ENCODE results near the gene SIK2. TPM values are rescaled to one million over a fixed set of nuclear protein-coding genes. Genes with fewer than 3 reads are reported as not detected.

The SIK2 gene
- total and polyA plus RNA-seq, 2 donors (not counting 3 experiments of a cell fraction or from before 2014, with no cell fraction given), result 14.6 to 17.1 TPM

DNA sequence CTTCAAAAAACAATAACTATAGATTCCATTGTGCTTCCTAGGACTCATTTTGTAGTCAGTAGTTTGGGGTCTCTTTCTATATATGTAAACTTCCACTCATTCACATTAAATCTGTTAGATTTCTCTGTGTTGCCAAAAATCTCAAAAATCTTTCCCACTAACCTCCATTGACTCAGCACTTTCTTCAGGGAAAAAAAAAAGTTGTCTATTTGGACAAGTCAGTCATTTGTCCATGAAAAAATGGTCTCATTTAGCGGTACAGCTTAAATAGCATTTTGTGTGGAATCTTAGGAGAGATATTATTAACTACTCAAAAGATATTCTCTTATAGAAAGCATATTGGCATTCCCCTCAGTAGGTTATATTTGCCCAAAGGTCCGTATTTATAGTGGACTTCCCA, 82.0 kb downstream of the SIK2 start:
- CTCF ChIA-PET, result interaction anchor here (1.3 to 3.0 kb wide), 2 partner anchors 10 to 80 kb away, joined by 4 to 11 read pairs; no protein-coding TSS in a partner anchor
- H3K9me3 ChIP-seq (replicated peaks; ENCODE audit: control insufficient read depth, insufficient read depth, low read length), result no peaks in the 10 kb centered on the region
- FAIRE-seq (no peak), DNase-seq (ENCODE audit: low read depth, low spot score) (no peak)
- POLR2A ChIA-PET, result no interaction called here
- H3K36me3 ChIP-seq (ENCODE audit: control insufficient read depth in 2 of 2, extremely low read depth in 1 of 2, insufficient read depth in 2 of 2, low read length in 2 of 2), result no peaks in the 10 kb centered on the region
- TF ChIP-seq, protein P1, sequence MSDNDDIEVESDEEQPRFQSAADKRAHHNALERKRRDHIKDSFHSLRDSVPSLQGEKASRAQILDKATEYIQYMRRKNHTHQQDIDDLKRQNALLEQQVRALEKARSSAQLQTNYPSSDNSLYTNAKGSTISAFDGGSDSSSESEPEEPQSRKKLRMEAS (IDR thresholded peaks at IDR 0.05; ENCODE audit: insufficient read depth, insufficient read length), result no peak
- TF ChIP-seq, protein P2, sequence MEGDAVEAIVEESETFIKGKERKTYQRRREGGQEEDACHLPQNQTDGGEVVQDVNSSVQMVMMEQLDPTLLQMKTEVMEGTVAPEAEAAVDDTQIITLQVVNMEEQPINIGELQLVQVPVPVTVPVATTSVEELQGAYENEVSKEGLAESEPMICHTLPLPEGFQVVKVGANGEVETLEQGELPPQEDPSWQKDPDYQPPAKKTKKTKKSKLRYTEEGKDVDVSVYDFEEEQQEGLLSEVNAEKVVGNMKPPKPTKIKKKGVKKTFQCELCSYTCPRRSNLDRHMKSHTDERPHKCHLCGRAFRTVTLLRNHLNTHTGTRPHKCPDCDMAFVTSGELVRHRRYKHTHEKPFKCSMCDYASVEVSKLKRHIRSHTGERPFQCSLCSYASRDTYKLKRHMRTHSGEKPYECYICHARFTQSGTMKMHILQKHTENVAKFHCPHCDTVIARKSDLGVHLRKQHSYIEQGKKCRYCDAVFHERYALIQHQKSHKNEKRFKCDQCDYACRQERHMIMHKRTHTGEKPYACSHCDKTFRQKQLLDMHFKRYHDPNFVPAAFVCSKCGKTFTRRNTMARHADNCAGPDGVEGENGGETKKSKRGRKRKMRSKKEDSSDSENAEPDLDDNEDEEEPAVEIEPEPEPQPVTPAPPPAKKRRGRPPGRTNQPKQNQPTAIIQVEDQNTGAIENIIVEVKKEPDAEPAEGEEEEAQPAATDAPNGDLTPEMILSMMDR (IDR thresholded peaks at IDR 0.05; ENCODE audit: extremely low read depth in 1 of 2, insufficient read depth in 1 of 2, low read depth in 1 of 2, low read length in 2 of 2), result no peak
- TF ChIP-seq GATA2 (IDR thresholded peaks at IDR 0.05; ENCODE audit: insufficient read depth, insufficient read length, low read depth, low read length), result no peak
- TF ChIP-seq POLR2A (IDR thresholded peaks at IDR 0.05; ENCODE audit: low read depth, low read length), result no peak
- no peak for TF ChIP-seq EZH2 (IDR thresholded peaks at IDR 0.05; ENCODE audit: borderline replicate concordance, low read depth, low read length, severe bottlenecking)
- no peak for TF ChIP-seq POLR2AphosphoS5 (IDR thresholded peaks at IDR 0.05; ENCODE audit: insufficient read depth, low read depth, low read length)
- TF ChIP-seq MYC (IDR thresholded peaks at IDR 0.05; ENCODE audit: low read depth, low read length), result no peak
- TF ChIP-seq JUN (IDR thresholded peaks at IDR 0.05; ENCODE audit: borderline replicate concordance, insufficient read depth, insufficient read length, low read depth), result no peak
- TF ChIP-seq FOS (IDR thresholded peaks at IDR 0.05; ENCODE audit: borderline replicate concordance, insufficient read depth, low read length), result no peak
- H4K20me1 ChIP-seq (replicated peaks; ENCODE audit: control insufficient read depth, extremely low read depth, insufficient read depth, low read length), result no peaks in the 10 kb centered on the region
- BruUV-seq (replicated peaks), result no TSS peak
- intact Hi-C loops (cut with micrococcal nuclease), result no loop called here
- no peak overlapping the region for H3K4me2 ChIP-seq (ENCODE audit: insufficient read depth, low read length)
- no peak overlapping the region for H3K4me3 ChIP-seq (replicated peaks in 1 of 3; ENCODE audit: insufficient read depth in 1 of 3, low read depth in 1 of 3, low read length in 3 of 3)
- dilution Hi-C loops (cut with MboI; ENCODE audit: extremely low pct_ligation_motif_present, low sequenced_read_pairs), result no loop called here
- no peaks in the 10 kb centered on the region for H3K4me1 ChIP-seq (ENCODE audit: control insufficient read depth, extremely low read depth, insufficient read depth, low read length)
- no peaks in the 10 kb centered on the region for H3K27me3 ChIP-seq (ENCODE audit: control insufficient read depth in 2 of 2, insufficient read depth in 2 of 2, low read length in 2 of 2)
- H2AFZ ChIP-seq (ENCODE audit: low read depth, low read length), result no peak overlapping the region
- H3K79me2 ChIP-seq (ENCODE audit: control insufficient read depth, insufficient read depth, low read length), result no peaks in the 10 kb centered on the region
- H3K9me1 ChIP-seq (replicated peaks; ENCODE audit: control insufficient read depth, extremely low read depth, insufficient read depth, low read length), result no peaks in the 10 kb centered on the region
- no peak overlapping the region for H3K27ac ChIP-seq (ENCODE audit: insufficient read depth, low read depth, low read length)
- H3K9ac ChIP-seq (replicated peaks; ENCODE audit: extremely low read depth, insufficient read depth, low read length), result no peak overlapping the region
